Neuronal stem cell (in vitro differentiated cells): ENCODE data around the gene FOSL2.

Experiments used
- DNase-seq: peaks from one replicate; pipeline ENCODE4 v3.0.0-alpha.2; 2013; ENCODE audit warnings: low spot score
- H2AFZ ChIP-seq: one replicate; pipeline ENCODE4 v1.6.1; 2013; ENCODE audit warnings: mild to moderate bottlenecking, low read length, inconsistent platforms
- H2AK5ac ChIP-seq: 2 replicates; pipeline ENCODE4 v1.6.1; 2013; ENCODE audit warnings: low read depth, mild to moderate bottlenecking, inconsistent platforms, low read length, moderate library complexity, mixed read lengths
- H2BK120ac ChIP-seq: 2 replicates; pipeline ENCODE4 v1.6.1; 2013; ENCODE audit warnings: low read depth, mild to moderate bottlenecking, inconsistent platforms, low read length, moderate library complexity, mixed read lengths
- H2BK12ac ChIP-seq: one replicate; pipeline ENCODE4 v1.6.1; 2013; ENCODE audit warnings: low read length, inconsistent platforms
- H2BK15ac ChIP-seq: 2 replicates; pipeline ENCODE4 v1.6.1; 2013; ENCODE audit warnings: mild to moderate bottlenecking, low read length, inconsistent platforms, mixed read lengths
- H2BK5ac ChIP-seq: one replicate; pipeline ENCODE4 v1.6.1; 2013; ENCODE audit warnings: inconsistent platforms, mild to moderate bottlenecking, low read length, moderate library complexity
- H3K14ac ChIP-seq: one replicate; pipeline ENCODE4 v1.6.1; 2013; ENCODE audit warnings: low read length, inconsistent platforms
- H3K18ac ChIP-seq: 2 replicates; pipeline ENCODE4 v1.6.1; 2013; ENCODE audit warnings: low read length, inconsistent platforms
- H3K23ac ChIP-seq: 2 replicates; pipeline ENCODE4 v1.6.1; 2013; ENCODE audit warnings: low read depth, mild to moderate bottlenecking, mixed read lengths, low read length, inconsistent platforms; ENCODE audit not compliant: poor library complexity
- H3K27ac ChIP-seq: replicated peaks from 3 replicates; pipeline ENCODE4 v1.5.1; 2013; ENCODE audit warnings: low read length, inconsistent platforms
- H3K27me3 ChIP-seq, 3 experiments: 2 replicates each; pipeline ENCODE4 v1.6.1; 2013; ENCODE audit warnings: low read length in 3 of 3, mild to moderate bottlenecking in 2 of 3, inconsistent platforms in 1 of 3, low read depth in 1 of 3, mixed read lengths in 1 of 3, moderate library complexity in 1 of 3; ENCODE audit not compliant: control insufficient read depth in 3 of 3, insufficient read depth in 3 of 3
- H3K36me3 ChIP-seq, 2 donors: replicated peaks in 1 of 2; 2 replicates each; pipeline ENCODE4 v1.6.1; 2013; ENCODE audit warnings: low read length in 2 of 2; ENCODE audit not compliant: control insufficient read depth in 2 of 2, insufficient read depth in 2 of 2
- H3K4ac ChIP-seq: 2 replicates; pipeline ENCODE4 v1.6.1; 2013; ENCODE audit warnings: inconsistent platforms, mild to moderate bottlenecking, low read length, moderate library complexity
- H3K4me1 ChIP-seq, 2 donors: 1 replicate in 1 of 2; 2 replicates in 1 of 2; pipeline ENCODE4 v1.6.1; 2013; ENCODE audit warnings: low read length in 2 of 2, low read depth in 1 of 2; ENCODE audit not compliant: control insufficient read depth in 2 of 2, insufficient read depth in 1 of 2
- H3K4me2 ChIP-seq: one replicate; pipeline ENCODE4 v1.6.1; 2013; ENCODE audit warnings: mild to moderate bottlenecking, low read length, inconsistent platforms; ENCODE audit not compliant: insufficient read depth, poor library complexity, severe bottlenecking
- H3K4me3 ChIP-seq, 2 donors: 2 replicates each; pipeline ENCODE4 v1.5.1; 2013; ENCODE audit warnings: low read length in 2 of 2, mild to moderate bottlenecking in 2 of 2, inconsistent platforms in 1 of 2, moderate library complexity in 1 of 2
- H3K79me1 ChIP-seq: one replicate; pipeline ENCODE4 v1.6.1; 2013; ENCODE audit warnings: low read depth, mild to moderate bottlenecking, inconsistent platforms, low read length, moderate library complexity
- H3K9ac ChIP-seq: one replicate; pipeline ENCODE4 v1.6.1; 2013; ENCODE audit warnings: mild to moderate bottlenecking, low read depth, low read length, inconsistent platforms; ENCODE audit not compliant: poor library complexity
- H3K9me3 ChIP-seq, 2 donors: replicated peaks in 1 of 2; 2 replicates each; pipeline versions ENCODE3 to v1.6.1; 2013; ENCODE audit warnings: low read length in 2 of 2, mild to moderate bottlenecking in 2 of 2, inconsistent platforms in 1 of 2, low read depth in 1 of 2, mixed read lengths in 1 of 2, moderate library complexity in 1 of 2; ENCODE audit not compliant: control insufficient read depth in 2 of 2, insufficient read depth in 1 of 2
- H4K8ac ChIP-seq: one replicate; pipeline ENCODE4 v1.6.1; 2013; ENCODE audit warnings: low read depth, mild to moderate bottlenecking, inconsistent platforms, low read length, moderate library complexity
- H4K91ac ChIP-seq: one replicate; pipeline ENCODE4 v1.6.1; 2013; ENCODE audit warnings: low read length, low read depth, mild to moderate bottlenecking, inconsistent platforms; ENCODE audit not compliant: poor library complexity
- WGBS, 2 donors: extraction: QIAGEN DNeasy Blood & Tissue Kit; methylation state at CpG; one replicate each; pipeline ENCODE4 v1.1.7; 2013; ENCODE audit warnings: missing lambda C conversion rate in 2 of 2, mixed read lengths in 1 of 2; ENCODE audit not compliant: insufficient read length in 2 of 2, insufficient replicate concordance in 1 of 2; ENCODE audit errors: extremely low coverage in 2 of 2; 5-methylcytosine and 5-hydroxymethylcytosine counted together

The FOSL2 gene

GRCh38 chr2:28415715-28416114 is 23.1 kb downstream of the FOSL2 start:
- Histone ChIP-seq H2AK5ac (no peak overlapping the region), H2AFZ (no peak overlapping the region), H3K27me3 (no peaks in the 10 kb centered on the region), H3K4me1 (peaks cover 0 to 2% of the 10 kb centered on the region in 2 donors), H3K9ac (no peak overlapping the region), H2BK120ac (no peak overlapping the region), H2BK12ac (no peak overlapping the region), H3K9me3 (peaks cover 0 to 1% of the 10 kb centered on the region in 2 donors), H3K4ac (no peak overlapping the region), H3K36me3 (peaks cover 23 to 28% of the 10 kb centered on the region in 2 donors), H4K91ac (no peak overlapping the region), H2BK5ac (no peak overlapping the region), H2BK15ac (no peak overlapping the region), H3K79me1 (no peaks in the 10 kb centered on the region), H3K4me2 (no peak overlapping the region), H3K18ac (no peak overlapping the region), H3K4me3 (no peak overlapping the region), H3K14ac (no peak overlapping the region), H4K8ac (no peak overlapping the region), H3K23ac (no peak overlapping the region), H3K27ac (no peak overlapping the region)
- DNase-seq = no peak
- no CpG with 5 or more reads among the region's 3 CpGs for WGBS, 2 donors

- Histone ChIP-seq H2BK5ac (no peak overlapping the region), H2BK12ac (no peak overlapping the region), H3K9me3 (peaks cover 0 to 1% of the 10 kb centered on the region in 2 donors), H3K4me1 (no peaks in the 10 kb centered on the region), H3K18ac (no peak overlapping the region), H2BK15ac (no peak overlapping the region), H3K27ac (no peak overlapping the region), H3K4me2 (no peak overlapping the region), H3K23ac (no peak overlapping the region), H3K79me1 (no peaks in the 10 kb centered on the region), H3K36me3 (peaks cover 0 to under 1% of the 10 kb centered on the region in 2 donors), H3K14ac (no peak overlapping the region), H2AFZ (no peak overlapping the region), H3K4ac (no peak overlapping the region), H4K91ac (no peak overlapping the region), H3K27me3 (no peaks in the 10 kb centered on the region), H3K4me3 (no peak overlapping the region), H4K8ac (no peak overlapping the region), H2BK120ac (no peak overlapping the region), H3K9ac (no peak overlapping the region), H2AK5ac (no peak overlapping the region)
- DNase-seq = no peak
- no CpG with 5 or more reads among the region's 3 CpGs for WGBS, 2 donors
Measured at GRCh38 chr2:28419003-28419402, 26.3 kb downstream of the FOSL2 start.

- H3K4ac ChIP-seq = no peak overlapping the region
- H3K4me1 ChIP-seq = no peaks in the 10 kb centered on the region
- H3K36me3 ChIP-seq = no peaks in the 10 kb centered on the region
- no peak overlapping the region for H3K4me2 ChIP-seq
- H3K27ac ChIP-seq = no peak overlapping the region
- H2BK5ac ChIP-seq = no peak overlapping the region
- H2BK15ac ChIP-seq = no peak overlapping the region
- no CpG with 5 or more reads among the region's 7 CpGs for WGBS, 2 donors
- no peak overlapping the region for H2BK120ac ChIP-seq
- no peaks in the 10 kb centered on the region for H3K79me1 ChIP-seq
- no peak for DNase-seq
- no peak overlapping the region for H2BK12ac ChIP-seq
- H2AFZ ChIP-seq = no peak overlapping the region
- H3K9ac ChIP-seq = no peak overlapping the region
- H3K9me3 ChIP-seq = peaks cover 0 to 1% of the 10 kb centered on the region in 2 donors
- H3K4me3 ChIP-seq = no peak overlapping the region
- H3K18ac ChIP-seq = no peak overlapping the region
- no peak overlapping the region for H4K8ac ChIP-seq
- H3K23ac ChIP-seq = no peak overlapping the region
- H2AK5ac ChIP-seq = no peak overlapping the region
- no peak overlapping the region for H3K14ac ChIP-seq
- H3K27me3 ChIP-seq = no peaks in the 10 kb centered on the region
- H4K91ac ChIP-seq = no peak overlapping the region
Measured at GRCh38 chr2:28419443-28420270, 27.0 kb downstream of the FOSL2 start.

- Histone ChIP-seq H2BK5ac (no peak overlapping the region), H3K36me3 (no peaks in the 10 kb centered on the region), H3K27ac (no peak overlapping the region), H3K4me1 (no peaks in the 10 kb centered on the region), H3K18ac (no peak overlapping the region), H3K9me3 (peaks cover 0 to 1% of the 10 kb centered on the region in 2 donors), H3K79me1 (no peaks in the 10 kb centered on the region), H3K9ac (peak overlapping the region; percentile 46), H4K91ac (no peak overlapping the region), H2BK12ac (no peak overlapping the region), H3K14ac (no peak overlapping the region), H2AK5ac (no peak overlapping the region), H4K8ac (no peak overlapping the region), H3K4me2 (no peak overlapping the region), H3K27me3 (no peaks in the 10 kb centered on the region), H3K4ac (no peak overlapping the region), H3K4me3 (no peak overlapping the region), H2BK15ac (no peak overlapping the region), H3K23ac (no peak overlapping the region), H2AFZ (no peak overlapping the region), H2BK120ac (no peak overlapping the region)
- WGBS, 2 donors = no CpG with 5 or more reads among the region's 4 CpGs
- DNase-seq = no peak
Measured at GRCh38 chr2:28420722-28421121, 28.1 kb downstream of the FOSL2 start.
